Measurements from ENCODE around the gene CTCFL. TPM values are rescaled to one million over a fixed set of nuclear protein-coding genes. Genes with fewer than 3 reads are reported as not detected.
A peak's percentile ranks its signal among the peaks of the same experiment; 100 is the strongest.

CTCFL gene
- total RNA-seq, 2 donors from 2014 or later: not detected

DNA sequence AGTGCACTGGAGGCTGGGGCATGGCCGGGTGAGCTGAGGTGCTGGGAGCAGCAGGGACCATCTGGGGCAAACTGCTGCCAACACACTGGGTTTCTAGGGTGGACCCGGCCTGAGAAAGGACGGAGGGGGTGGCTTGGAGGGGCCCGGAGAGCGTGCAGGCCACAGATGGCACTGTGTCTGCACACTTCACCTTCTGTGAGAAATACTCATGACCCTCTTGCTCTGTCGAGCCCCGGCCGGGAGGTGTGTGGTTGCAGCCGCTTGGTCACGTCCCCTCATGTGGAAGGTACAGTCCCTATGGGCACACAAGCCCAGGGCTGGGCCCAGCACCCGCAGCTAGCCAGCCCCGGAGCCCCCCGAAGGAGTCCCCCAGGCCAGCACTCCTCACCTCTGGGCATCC is 74.0 kb downstream of the CTCFL start:
- H3K4me3 Mint-ChIP-seq: no peak overlapping the region

DNA sequence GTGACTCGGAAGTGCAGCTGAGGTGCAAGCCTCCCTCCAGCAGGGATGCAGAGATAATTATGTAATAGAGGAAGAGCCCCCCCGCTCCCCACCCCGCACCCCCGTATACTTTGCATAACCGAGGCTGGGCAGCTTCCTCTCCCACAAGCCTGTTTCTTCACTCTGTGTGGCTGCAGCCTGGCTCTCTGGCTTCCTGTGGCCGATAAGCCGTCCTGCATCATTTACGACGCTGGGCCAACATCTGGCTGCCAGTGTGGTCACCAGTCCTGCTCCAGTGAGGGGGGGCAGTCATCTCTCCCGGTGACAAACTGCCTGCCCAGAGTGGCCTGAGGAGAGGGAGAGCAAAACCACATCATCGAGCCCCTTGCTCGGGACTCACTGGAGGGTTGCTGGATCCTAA is 74.5 kb downstream of the CTCFL start:
- Mint-ChIP-seq H3K36me3 (ENCODE audit: insufficient read depth in 2 of 2) (peaks cover 0 to 4% of the 10 kb centered on the region in 2 donors), H3K9me3 (no peaks in the 10 kb centered on the region), H3K27ac (no peak overlapping the region), H3K27me3 (ENCODE audit: low read depth) (no peaks in the 10 kb centered on the region), H3K4me3 (peak overlapping the region in 1 of 2 donors; percentile 23), H3K4me1 (ENCODE audit: low read depth) (peaks cover 25% of the 10 kb centered on the region)
- no peak for DNase-seq
- ATAC-seq (replicated peaks in 1 of 2): no peak

More for the DNA sequence above, 74.0 kb downstream of the CTCFL start:
- H3K27ac Mint-ChIP-seq: no peak overlapping the region
- ATAC-seq (replicated peaks in 1 of 2): no peak
- peaks cover 0 to 4% of the 10 kb centered on the region in 2 donors for H3K36me3 Mint-ChIP-seq (ENCODE audit: insufficient read depth in 2 of 2)
- no peaks in the 10 kb centered on the region for H3K9me3 Mint-ChIP-seq
- peaks cover 25% of the 10 kb centered on the region for H3K4me1 Mint-ChIP-seq (ENCODE audit: low read depth)
- H3K27me3 Mint-ChIP-seq (ENCODE audit: low read depth): no peaks in the 10 kb centered on the region
- no peak for DNase-seq

DNA sequence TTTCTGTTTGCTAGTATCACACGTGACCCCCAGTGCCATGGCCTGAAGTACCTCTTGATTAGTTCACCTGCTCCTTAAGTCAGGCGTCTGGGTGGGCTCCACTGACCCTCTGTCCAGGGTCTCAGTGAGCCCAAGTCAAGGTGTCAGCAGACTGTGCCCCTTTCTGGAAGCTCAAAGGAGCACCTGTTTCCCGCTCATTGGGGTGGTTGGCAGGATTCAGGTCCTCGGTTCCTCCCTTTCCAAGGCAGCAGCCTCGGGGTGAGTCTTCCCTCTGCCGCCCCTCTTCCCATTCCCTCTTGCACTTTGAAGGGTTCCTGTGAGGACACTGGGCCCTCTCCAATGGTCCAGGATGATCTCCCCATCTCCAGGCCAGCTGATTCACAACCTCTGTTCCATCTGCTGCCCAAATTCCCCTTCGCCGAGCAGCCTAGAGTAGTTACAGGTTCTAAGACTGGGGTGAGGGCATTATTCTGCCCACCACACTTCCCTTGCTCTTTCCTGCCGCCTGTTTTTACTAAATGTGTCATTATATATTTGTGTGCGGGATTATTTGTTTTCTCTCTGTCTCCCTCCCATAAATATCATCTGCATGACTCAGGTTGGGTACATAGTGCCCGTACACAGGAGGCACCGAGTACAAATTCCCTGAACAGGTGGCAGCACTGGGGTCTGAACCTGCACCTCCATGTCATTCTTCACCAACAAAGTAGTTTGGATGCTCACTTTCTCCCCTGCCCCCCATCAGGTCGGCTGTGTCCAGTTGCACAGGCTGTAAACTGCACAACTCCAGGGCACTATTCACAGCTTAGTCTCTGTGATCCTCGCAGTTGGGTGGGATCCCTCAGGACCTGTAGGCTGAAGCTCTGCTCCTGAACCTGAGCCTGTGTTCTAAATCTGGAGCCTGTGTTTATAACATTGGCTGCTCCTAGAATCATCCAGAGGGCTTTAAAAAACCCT is 75.3 kb downstream of the CTCFL start:
- H3K4me3 Mint-ChIP-seq: no peak overlapping the region
- no peak for ATAC-seq (replicated peaks in 1 of 2)

DNA sequence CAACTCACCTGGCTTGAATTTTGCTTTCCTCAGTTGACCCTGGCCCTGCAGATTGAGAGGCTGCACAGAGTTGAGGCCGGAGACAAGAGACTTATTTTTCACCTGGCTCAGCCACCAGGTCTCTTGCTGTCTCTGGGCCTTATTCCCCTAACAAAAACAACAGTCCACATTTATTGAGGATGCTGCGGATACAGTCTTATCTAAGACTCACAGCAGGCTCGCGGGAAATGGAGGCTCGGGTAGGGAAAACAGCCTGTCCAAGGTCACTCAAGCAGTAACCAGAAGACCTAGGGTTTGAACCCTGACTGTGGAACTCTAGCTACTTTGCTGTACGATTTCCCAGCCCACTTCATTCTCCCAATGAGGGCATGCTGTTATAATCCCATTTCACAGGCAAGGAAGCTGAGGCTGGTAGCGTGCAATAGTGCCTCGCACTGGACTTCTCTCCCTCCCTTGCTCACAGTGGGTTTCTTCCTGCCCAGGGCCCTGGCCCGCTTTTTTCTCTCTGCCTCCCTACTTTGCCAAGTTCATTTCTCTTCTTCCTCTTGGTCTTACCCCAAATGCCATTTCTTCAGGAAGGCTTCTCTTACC is 76.1 kb downstream of the CTCFL start:
- Mint-ChIP-seq H3K36me3 (ENCODE audit: insufficient read depth in 2 of 2) (peaks cover 0 to 4% of the 10 kb centered on the region in 2 donors), H3K27ac (no peak overlapping the region), H3K4me1 (ENCODE audit: low read depth) (peaks cover 25% of the 10 kb centered on the region), H3K27me3 (ENCODE audit: low read depth) (no peaks in the 10 kb centered on the region), H3K9me3 (no peaks in the 10 kb centered on the region), H3K4me3 (no peak overlapping the region)
- ATAC-seq (replicated peaks in 1 of 2): no peak
- no peak for DNase-seq

More for the DNA sequence above, 75.3 kb downstream of the CTCFL start:
- Mint-ChIP-seq H3K27ac (no peak overlapping the region), H3K4me1 (ENCODE audit: low read depth) (peaks cover 25% of the 10 kb centered on the region), H3K27me3 (ENCODE audit: low read depth) (no peaks in the 10 kb centered on the region), H3K9me3 (no peaks in the 10 kb centered on the region), H3K36me3 (ENCODE audit: insufficient read depth in 2 of 2) (peaks cover 0 to 4% of the 10 kb centered on the region in 2 donors)
- DNase-seq: no peak

Other genes with a start within 250 kb of the CTCFL start
- gene SPO11, start 195.3 kb downstream of the CTCFL start, total RNA-seq: not detected
- gene RAE1, start 173.9 kb downstream of the CTCFL start, total RNA-seq: 10 to 100 TPM; 47.6 to 54.2 TPM
- gene RBM38, start 133.7 kb downstream of the CTCFL start, total RNA-seq: 10 to 100 TPM; 61.4 to 79.8 TPM
- gene PCK1, start 36.0 kb upstream of the CTCFL start, total RNA-seq: not detected
- gene ZBP1, start 95.3 kb upstream of the CTCFL start, total RNA-seq: 1 to 10 TPM in 1 of 2 donors, under 1 TPM in 1; 0.70 to 1.6 TPM
- 1 to 10 TPM; 4.3 to 4.6 TPM for gene PMEPA1, start 184.9 kb upstream of the CTCFL start, total RNA-seq

Measured in activated T-cell treated with anti-CD3 and anti-CD28 coated beads, Interleukin-2, amount 50 U/mL, for 72 hours (primary cell).